ENCODE results near the gene HELZ. TPM values are rescaled to one million over a fixed set of nuclear protein-coding genes. Genes with fewer than 3 reads are reported as not detected.

The HELZ gene
- total RNA-seq, 1 experiment from 2014 or later: 49.8 TPM

GRCh38 chr17:67071595-67071994 is 173.4 kb downstream of the HELZ start:
- Histone ChIP-seq H3K4ac (ENCODE audit: low read depth, low read length) (no peak overlapping the region), H4K20me1 (ENCODE audit: control insufficient read depth, insufficient read depth, insufficient read length) (no peaks in the 10 kb centered on the region), H2BK12ac (ENCODE audit: insufficient read length, low read depth, low read length) (no peak overlapping the region), H4K91ac (ENCODE audit: insufficient read length, low read depth, low read length) (no peak overlapping the region), H3K14ac (ENCODE audit: insufficient read depth, low read length) (no peak overlapping the region), H4K5ac (ENCODE audit: insufficient read length, low read depth, low read length) (no peak overlapping the region), H3K9ac (ENCODE audit: extremely low read depth, insufficient read length, low read length) (no peak overlapping the region), H3K4me2 (ENCODE audit: insufficient read depth, insufficient read length, low read length) (no peak overlapping the region), H3K27ac (ENCODE audit: insufficient read length, low read depth, low read length) (no peak overlapping the region), H3K56ac (ENCODE audit: insufficient read length, low read depth, low read length) (no peak overlapping the region), H2AK5ac (ENCODE audit: insufficient read length, low read length) (no peak overlapping the region), H2BK15ac (ENCODE audit: low read depth, low read length) (no peak overlapping the region), H3K18ac (ENCODE audit: insufficient read length, low read depth, low read length) (no peak overlapping the region), H3K79me1 (ENCODE audit: insufficient read depth, low read depth, low read length, poor library complexity, severe bottlenecking) (no peaks in the 10 kb centered on the region), H2AFZ (ENCODE audit: low read length) (no peak overlapping the region), H2BK20ac (ENCODE audit: low read depth, low read length, poor library complexity, severe bottlenecking) (no peak overlapping the region), H3K4me1 (ENCODE audit: insufficient read depth, low read length) (no peaks in the 10 kb centered on the region; the same call in 1 of the 2 replicates), H3K27me3 (ENCODE audit: insufficient read depth, low read length) (no peaks in the 10 kb centered on the region), H2BK5ac (ENCODE audit: insufficient read length, low read length) (no peak overlapping the region), H4K8ac (replicated peaks; ENCODE audit: insufficient read length, low read depth, low read length) (no peak overlapping the region), H3K9me3 (ENCODE audit: control insufficient read depth, low read depth, low read length) (no peaks in the 10 kb centered on the region), H3K79me2 (ENCODE audit: insufficient read depth, low read length) (no peaks in the 10 kb centered on the region), H3T11ph (ENCODE audit: low read length) (no peak overlapping the region), H3K23me2 (ENCODE audit: insufficient read length, low read depth, low read length, poor library complexity, severe bottlenecking) (no peaks in the 10 kb centered on the region), H2BK120ac (ENCODE audit: low read depth, low read length, poor library complexity, severe bottlenecking) (no peak overlapping the region), H3K23ac (ENCODE audit: insufficient read length, low read depth, low read length) (no peak overlapping the region)
- Mint-ChIP-seq H3K4me3 (no peak overlapping the region), H3K27me3 (ENCODE audit: low read depth) (no peaks in the 10 kb centered on the region), H3K9me3 (no peaks in the 10 kb centered on the region), H3K27ac (no peak overlapping the region), H3K36me3 (ENCODE audit: insufficient read depth in 1 of 3, low read depth in 3 of 3) (peaks cover 0 to 5% (median 0%) of the 10 kb centered on the region in 3 experiments; a peak in 3 of 7 replicates), H3K4me1 (peaks cover 9 to 13% of the 10 kb centered on the region in 2 experiments)
- DNase-seq: no peak
- no peak for TF ChIP-seq CTCF (conservative IDR thresholded peaks at IDR 0.05)

Data from H9 (cell line).